Lung microvascular endothelial cell (primary cell): ENCODE results near the gene LAMB2. TPM values are rescaled to one million over a fixed set of nuclear protein-coding genes. Genes with fewer than 3 reads are reported as not detected.

Source experiments
- DNase-seq, 2 donors: peaks; one replicate each; pipeline versions ENCODE4 v3.0.0 to v3.0.0-alpha.2; 2010; ENCODE audit warnings: low read depth in 2 of 2
- total RNA-seq: library from RNA; depleted of rRNA; stranded (reverse); fragments of >200 nt; gene quantifications from 2 replicates; pipeline ENCODE4 v1.2.1, GENCODE V29; 2014

LAMB2 gene
- total RNA-seq, 1 donor from 2014 or later = 1,189 TPM

DNA sequence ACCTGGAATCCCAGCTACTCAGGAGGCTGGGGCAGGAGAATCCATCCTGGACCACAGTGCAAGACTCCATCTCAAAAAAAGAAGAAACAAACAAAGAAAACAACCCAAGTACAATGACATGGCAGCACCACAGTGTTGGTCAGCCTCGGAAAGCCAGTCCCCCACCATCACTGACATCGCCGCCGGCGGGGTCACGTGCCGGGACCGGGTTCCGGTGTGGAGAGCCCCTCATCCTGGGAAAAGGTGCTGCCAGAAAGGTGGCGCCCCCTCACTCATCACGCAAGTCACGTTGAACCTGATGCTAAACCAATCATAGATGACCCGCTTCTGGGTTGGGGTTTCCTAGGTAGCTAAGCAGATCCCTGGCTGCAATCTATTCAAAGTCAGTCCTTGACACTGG lies 56.7 kb downstream of the LAMB2 start:
- no peak for DNase-seq

Other genes with a start within 250 kb of the LAMB2 start
- 15.3 and 25.2 TPM in 2 replicates for gene SLC25A20, start 234.2 kb downstream of the LAMB2 start, total RNA-seq
- 46.0 and 69.0 TPM in 2 replicates for gene ARIH2, start 214.2 kb downstream of the LAMB2 start, total RNA-seq
- gene P4HTM, start 142.8 kb downstream of the LAMB2 start, total RNA-seq = 1.6 and 5.7 TPM in 2 replicates
- gene WDR6, start 125.7 kb downstream of the LAMB2 start, total RNA-seq = 61.5 and 99.6 TPM in 2 replicates
- gene DALRD3, start 114.5 kb downstream of the LAMB2 start, total RNA-seq = 29.4 and 30.6 TPM in 2 replicates
- 57.1 and 76.4 TPM in 2 replicates for gene NDUFAF3, start 110.9 kb downstream of the LAMB2 start, total RNA-seq
- 130 and 331 TPM in 2 replicates for gene IMPDH2, start 103.7 kb downstream of the LAMB2 start, total RNA-seq
- 52.3 and 56.0 TPM in 2 replicates for gene QRICH1, start 39.0 kb downstream of the LAMB2 start, total RNA-seq
- 325 and 387 TPM in 2 replicates for gene QARS1, start 28.3 kb downstream of the LAMB2 start, total RNA-seq
- gene USP19, start 12.2 kb downstream of the LAMB2 start, total RNA-seq = 21.6 and 36.9 TPM in 2 replicates
- gene CCDC71, start 33.3 kb upstream of the LAMB2 start, total RNA-seq = 10.7 and 20.2 TPM in 2 replicates
- gene KLHDC8B, start 38.5 kb upstream of the LAMB2 start, total RNA-seq = 46.9 and 144 TPM in 2 replicates
- 1.3 and 1.8 TPM in 2 replicates for gene C3orf62, start 144.2 kb upstream of the LAMB2 start, total RNA-seq
- gene USP4, start 207.0 kb upstream of the LAMB2 start, total RNA-seq = 17.7 and 23.2 TPM in 2 replicates
- gene GPX1, start 225.3 kb upstream of the LAMB2 start, total RNA-seq = 468 and 667 TPM in 2 replicates